Suprapubic skin (tissue), 4 donors: Measurements from ENCODE around the gene SAMD11.

Source experiments
- POLR2A ChIP-seq, 2 donors: fragments of 450-650 bp; IDR thresholded peaks; one replicate each; pipeline ENCODE4 v1.6.1; 2017; ENCODE audit warnings: antibody characterized with exemption in 2 of 2, mild to moderate bottlenecking in 2 of 2, moderate library complexity in 2 of 2
- POLR2AphosphoS5 ChIP-seq, 3 donors: sonication (generic); formaldehyde crosslinking; IDR thresholded peaks; one replicate each; pipeline ENCODE4 v1.6.1; 2017; ENCODE audit warnings: antibody characterized with exemption in 3 of 3
- TF ChIP-seq, protein P1 (sequence below), 2 donors: fragments of 200-600 bp in 1 of 2; fragments of 450-650 bp in 1 of 2; sonication (generic) in 1 of 2; IDR thresholded peaks; one replicate each; pipeline ENCODE4 v1.5.1; 2016 to 2019; ENCODE audit warnings: antibody characterized with exemption in 2 of 2, mild to moderate bottlenecking in 1 of 2, moderate library complexity in 1 of 2

DNA sequence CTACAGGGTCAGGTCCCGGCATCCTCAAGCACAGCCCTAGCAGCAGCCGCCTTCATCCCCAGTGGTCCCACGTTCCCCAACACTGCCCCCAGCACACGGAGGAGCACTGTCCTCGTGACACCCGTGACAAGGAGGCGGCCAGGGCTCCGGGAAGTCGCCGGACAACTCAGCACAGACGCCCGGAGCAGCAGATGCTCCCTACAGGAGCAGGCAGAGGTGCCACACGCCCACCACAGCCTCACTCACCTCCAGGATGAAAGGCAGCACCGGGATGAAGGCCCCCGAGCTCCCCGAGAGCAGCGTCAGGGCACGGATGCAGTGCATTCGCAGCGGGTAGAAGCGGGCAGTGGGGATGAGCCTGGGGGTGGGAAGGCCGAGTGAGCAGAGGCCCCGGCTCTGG lies 27.2 kb downstream of the SAMD11 start:
- TF ChIP-seq, protein P1, sequence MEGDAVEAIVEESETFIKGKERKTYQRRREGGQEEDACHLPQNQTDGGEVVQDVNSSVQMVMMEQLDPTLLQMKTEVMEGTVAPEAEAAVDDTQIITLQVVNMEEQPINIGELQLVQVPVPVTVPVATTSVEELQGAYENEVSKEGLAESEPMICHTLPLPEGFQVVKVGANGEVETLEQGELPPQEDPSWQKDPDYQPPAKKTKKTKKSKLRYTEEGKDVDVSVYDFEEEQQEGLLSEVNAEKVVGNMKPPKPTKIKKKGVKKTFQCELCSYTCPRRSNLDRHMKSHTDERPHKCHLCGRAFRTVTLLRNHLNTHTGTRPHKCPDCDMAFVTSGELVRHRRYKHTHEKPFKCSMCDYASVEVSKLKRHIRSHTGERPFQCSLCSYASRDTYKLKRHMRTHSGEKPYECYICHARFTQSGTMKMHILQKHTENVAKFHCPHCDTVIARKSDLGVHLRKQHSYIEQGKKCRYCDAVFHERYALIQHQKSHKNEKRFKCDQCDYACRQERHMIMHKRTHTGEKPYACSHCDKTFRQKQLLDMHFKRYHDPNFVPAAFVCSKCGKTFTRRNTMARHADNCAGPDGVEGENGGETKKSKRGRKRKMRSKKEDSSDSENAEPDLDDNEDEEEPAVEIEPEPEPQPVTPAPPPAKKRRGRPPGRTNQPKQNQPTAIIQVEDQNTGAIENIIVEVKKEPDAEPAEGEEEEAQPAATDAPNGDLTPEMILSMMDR (IDR thresholded peaks at IDR 0.05): no peak
- TF ChIP-seq POLR2AphosphoS5 (IDR thresholded peaks at IDR 0.05) (no peak), POLR2A (IDR thresholded peaks at IDR 0.05) (no peak)
